ENCODE data around the gene DIDO1.

- TF ChIP-seq CTCF (conservative IDR thresholded peaks at IDR 0.05; ENCODE audit: low read depth, low read length) (no peak), EZH2 (IDR thresholded peaks at IDR 0.05; ENCODE audit: low read length, unreplicated experiment) (no peak), EZH2phosphoT487 (IDR thresholded peaks at IDR 0.05; ENCODE audit: borderline replicate concordance, low read length) (no peak)
Measured at GRCh38 chr20:62880935-62881661, 45.2 kb downstream of the DIDO1 start.

Measured in PC-3 (cell line).